T47D (cell line): ENCODE results near the gene EFNA1.
"Not testable (repeated sequence)": the region's sequence is repeated elsewhere in the genome, so short reads cannot be mapped to it uniquely, and the experiment has no call there.

ENCODE experiments used
- DNase-seq, 2 experiments: peaks; one replicate each; pipeline versions ENCODE4 v3.0.0 to v3.0.0-alpha.2; 2011 to 2012; ENCODE audit warnings: low read depth in 1 of 2, low spot score in 1 of 2
- JUND ChIP-seq: IDR thresholded peaks from 2 replicates; pipeline ENCODE4 v1.6.1; 2012; ENCODE audit warnings: low read depth
- in situ Hi-C: cut with HindIII; loops from 2 replicates; pipeline ENCODE4 v1.10.0; 2016; ENCODE audit warnings: low sequenced_read_pairs, low pct_unique_long_range_greater_than_20kb

The EFNA1 gene

DNA sequence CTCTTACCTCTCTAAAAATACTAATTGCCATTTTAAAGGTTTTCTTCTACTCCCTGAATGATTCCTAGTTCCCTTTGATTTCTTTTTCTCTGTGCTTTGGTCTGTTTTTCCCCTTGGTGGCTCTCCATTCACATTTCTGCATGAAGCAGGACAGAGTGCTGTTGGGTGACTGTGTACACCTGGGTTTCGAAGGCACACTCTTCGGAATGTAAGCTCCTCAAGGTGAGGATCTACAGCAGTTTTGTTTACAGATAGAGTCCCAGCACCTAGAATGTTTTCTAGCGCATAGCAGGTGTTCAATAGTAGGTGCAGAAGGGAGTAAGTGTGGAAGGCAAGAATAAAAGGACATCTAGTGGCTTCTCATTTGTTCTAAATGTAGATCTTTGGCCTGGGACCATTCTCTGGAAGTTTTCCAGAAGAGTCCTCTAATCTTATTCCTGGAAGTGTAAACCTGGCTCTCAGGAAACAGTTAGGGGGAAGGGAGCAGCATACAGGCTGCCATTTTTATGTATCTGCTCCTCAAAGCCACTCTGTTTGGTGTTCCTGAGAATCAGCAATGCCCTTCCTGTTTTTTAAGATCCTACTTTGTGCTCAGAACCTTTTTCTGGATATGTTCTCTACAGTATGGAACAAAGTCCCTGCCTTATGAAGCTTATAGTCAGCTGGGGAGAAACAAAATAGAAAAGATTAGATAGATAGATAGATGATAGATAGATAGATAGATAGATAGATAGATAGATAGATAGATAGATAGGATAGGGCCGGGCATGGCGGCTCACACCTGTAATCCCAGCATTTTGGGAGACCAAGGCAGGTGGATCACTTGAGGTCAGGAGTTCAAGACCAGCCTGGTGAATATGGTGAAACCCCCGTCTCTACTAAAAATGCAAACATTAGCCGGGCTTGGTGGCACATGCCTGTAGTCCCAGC lies 22.8 kb upstream of the EFNA1 start:
- in situ Hi-C loops = no loop called here
- DNase-seq = no peak
- TF ChIP-seq JUND = no peak

DNA sequence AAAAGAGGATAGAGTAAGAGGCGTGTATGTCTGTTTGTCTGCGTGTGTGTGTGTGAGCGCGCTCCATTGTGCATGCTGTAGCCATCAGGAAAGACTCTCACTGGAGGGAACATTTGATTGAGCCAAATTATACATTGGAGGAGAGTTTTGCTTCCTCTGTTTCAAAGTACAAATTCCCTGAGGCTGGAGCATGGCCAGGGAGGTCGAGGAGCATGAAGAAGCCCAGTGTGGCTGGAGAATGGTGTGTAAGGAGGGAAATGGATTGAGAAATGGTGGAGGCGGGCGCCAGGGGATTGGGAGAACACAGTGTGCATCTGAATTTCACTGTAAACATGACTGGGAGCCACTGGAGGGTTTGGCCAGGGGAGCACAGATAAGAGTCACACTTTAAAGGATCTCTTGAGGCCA lies 22.1 kb upstream of the EFNA1 start:
- in situ Hi-C loops = no loop called here
- TF ChIP-seq JUND = no peak

DNA sequence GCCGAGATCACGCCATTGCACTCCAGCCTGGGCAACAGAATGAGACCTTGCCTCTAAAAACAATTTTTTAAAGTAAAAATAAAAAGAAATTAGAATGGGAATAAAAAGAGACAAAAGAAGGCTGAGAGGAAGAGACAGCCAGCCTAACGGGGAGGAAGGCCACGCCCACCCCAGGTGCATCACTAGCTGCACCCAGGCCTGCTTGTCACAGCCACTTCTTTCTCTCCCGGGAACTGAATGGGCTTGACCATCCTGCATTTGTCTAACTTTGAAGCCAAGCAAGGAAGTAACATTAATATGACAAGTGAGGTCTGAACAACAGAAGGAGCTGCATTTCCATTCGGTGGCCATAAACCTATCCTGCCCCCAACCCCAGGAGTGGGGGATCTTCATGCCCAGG lies 20.8 kb upstream of the EFNA1 start:
- DNase-seq = no peak
- in situ Hi-C loops = no loop called here
- TF ChIP-seq JUND = no peak

More for the DNA sequence above, 22.1 kb upstream of the EFNA1 start:
- no peak for DNase-seq

DNA sequence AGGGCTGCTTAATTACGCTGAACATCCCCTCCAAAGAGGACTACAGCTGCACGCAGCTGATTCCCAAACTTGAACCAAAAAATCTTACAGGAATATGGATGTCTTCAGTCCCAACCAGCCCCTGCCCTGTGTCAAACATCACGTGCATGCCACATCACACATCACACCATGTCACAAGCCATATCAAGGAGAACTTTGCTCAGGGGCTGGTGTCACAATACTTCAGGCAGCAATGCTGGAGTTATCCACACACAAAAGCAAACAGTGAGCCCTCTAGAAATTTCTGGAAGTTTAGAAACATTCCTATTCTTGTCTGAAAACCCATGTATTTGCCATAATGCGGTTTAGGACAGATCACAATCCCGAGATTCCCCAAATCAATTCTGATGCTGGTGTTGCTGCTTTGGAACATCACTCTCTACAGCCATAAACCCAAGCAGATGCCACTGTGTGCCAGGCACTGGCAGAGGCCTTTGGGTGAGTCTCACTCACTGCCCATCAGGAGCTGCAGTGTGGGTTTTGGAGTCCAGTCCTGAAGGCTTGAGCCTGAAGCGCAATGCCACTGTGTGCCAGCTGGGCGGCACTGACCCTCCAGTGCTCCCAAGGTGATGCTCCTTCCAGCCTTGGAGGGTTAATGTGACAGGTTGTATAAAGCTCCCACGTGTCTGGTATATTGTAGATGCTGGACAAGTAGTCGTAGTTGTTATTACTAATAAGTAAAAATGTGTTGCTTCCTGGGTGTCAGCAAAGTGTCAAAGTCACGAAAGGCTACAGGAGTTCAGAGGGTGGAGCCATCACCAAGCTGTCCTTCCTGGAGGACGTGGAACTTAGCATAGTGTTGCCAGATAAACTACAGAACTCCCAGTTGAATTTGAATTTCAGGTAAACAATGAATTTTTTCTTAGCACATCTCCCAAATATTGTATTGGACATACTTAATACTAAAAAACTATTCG lies 20.1 kb upstream of the EFNA1 start:
- no peak for TF ChIP-seq JUND
- in situ Hi-C loops = no loop called here
- no peak for DNase-seq

DNA sequence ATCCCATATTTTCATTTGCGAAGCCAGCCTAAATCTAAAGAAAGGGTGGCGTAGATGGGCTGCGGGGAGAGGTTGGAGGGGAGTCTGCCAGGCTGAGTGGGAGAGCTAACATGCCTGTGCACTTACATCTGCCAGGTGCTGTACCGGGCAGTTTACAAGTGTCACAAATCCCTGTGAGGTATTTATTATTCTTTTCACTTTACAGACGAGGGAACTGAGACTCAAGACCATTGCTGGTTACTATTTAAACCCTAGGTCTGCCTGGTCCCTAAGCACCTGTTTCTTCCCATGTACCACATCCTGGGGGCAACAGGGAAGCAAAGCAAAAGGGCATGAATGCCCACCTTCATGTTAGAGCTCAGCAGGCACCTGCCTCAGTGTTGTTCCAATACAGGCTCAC lies 19.4 kb upstream of the EFNA1 start:
- TF ChIP-seq JUND = no peak
- no peak for DNase-seq
- in situ Hi-C loops = no loop called here

DNA sequence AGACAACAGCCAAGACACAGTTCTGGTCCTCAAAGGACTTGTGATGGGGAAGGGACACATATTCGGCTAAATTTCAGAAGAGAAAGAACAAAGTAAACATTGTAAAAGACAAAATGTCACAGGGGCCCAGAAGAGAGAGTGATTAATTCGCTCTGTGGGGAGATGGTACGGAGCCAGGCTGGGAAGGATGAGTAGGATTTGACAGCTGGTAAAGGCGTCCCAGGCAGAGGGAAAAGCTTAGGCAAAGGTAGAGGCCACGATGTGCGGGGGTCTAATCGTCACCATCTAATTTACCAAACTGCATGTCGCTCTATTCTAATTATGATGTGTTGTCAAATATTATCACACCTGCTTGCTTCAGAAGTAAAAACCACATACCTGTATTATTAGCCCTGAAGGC lies 17.3 kb upstream of the EFNA1 start:
- no peak for TF ChIP-seq JUND
- no peak for DNase-seq
- in situ Hi-C loops = no loop called here

DNA sequence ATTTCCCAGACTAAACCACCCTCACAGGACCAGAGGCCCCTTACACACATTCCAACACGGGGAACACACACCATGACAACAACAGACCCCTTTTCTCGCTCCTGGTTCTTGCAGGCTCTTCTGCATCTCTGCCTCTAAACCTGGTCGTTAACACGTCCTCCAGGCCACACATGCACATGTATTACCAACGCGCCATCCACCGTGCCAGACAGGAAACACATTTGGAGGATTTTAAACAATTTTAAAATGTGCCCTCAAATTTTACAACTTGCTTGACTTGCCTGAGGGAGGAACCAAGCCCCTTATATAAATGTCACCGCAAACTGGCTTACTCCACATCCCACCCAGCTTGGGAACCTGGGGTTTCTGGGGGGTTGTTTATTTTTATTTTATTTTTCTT lies 16.9 kb upstream of the EFNA1 start:
- in situ Hi-C loops = no loop called here
- DNase-seq = no peak
- TF ChIP-seq JUND = no peak

DNA sequence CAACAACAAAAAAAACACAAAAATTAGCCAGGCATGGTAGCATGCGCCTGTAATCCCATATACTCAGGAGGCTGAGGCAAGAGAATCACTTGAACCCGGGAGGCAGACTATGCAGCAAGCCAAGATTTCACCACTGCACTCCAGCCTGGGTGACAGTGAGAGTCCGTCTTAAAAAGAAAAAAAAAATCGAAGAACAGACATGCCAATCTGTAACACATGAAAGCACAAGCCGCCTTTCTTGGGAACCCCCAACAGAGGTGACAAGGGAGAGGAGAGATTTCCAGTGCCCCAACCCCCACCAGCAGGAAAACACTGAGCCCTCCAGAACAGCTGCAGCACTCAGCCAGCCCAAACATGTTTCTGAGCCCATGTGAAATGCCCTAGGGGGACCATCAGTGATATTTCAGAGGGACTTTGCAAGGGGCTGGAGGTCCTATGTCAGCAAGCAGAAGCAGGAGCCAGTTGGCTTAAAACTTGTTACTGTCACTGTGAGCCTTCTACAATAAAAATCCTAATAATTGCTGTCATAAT lies 14.2 kb upstream of the EFNA1 start:
- TF ChIP-seq JUND = no peak
- in situ Hi-C loops = no loop called here
- no peak for DNase-seq

DNA sequence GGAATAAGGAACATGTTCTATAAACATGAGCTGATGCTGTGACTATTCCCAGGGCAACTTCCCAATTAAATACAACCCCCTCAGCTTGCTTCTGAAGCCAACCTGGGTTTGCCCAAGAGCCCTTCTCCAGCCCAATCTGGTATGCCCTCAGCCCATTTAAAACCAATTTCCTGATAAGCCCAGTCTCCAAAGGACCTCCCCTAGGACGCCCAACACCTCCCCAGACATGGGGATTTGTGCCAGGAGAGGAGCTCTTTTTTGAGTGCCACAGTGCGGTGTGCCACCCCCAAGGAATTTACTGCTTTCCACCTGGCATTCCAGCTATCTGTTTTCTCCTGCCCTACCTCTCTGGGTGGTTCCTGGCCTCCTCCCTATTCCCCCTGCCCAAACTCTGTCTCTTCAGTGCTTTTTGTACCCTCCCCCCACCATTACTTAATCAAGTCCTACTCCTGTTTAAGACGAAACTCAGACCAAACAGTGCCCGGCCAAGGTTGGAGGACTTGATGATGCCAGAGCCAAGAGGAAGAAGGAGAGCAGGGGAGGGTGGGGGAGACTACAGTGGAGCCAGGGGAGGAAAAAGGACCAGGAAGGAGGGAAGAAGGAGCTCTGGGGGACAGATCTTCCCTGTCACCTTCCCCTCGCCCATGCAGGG lies 11.4 kb upstream of the EFNA1 start:
- DNase-seq = no peak
- in situ Hi-C loops = no loop called here
- no peak for TF ChIP-seq JUND

DNA sequence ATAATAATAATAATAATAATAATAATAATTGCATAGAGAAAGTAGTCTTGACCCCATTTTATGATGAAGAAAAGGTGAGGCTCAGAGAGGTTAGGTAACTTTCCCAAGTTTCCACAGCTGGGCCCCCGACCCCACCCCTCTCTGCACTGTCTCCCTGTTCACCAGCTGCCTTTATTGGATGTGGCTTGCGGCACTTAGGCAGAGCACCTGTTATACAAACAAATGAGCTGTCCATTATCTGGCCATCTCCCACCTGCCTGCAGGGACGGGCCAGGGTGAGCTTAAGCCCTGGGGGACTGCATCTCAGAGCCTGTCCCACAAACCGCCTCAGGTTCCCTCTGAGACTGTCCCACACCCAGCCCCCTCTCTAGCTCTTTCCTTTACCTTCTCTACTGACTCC lies 10.1 kb upstream of the EFNA1 start:
- in situ Hi-C loops = no loop called here
- no peak for TF ChIP-seq JUND
- DNase-seq = peak in 1 of 2 experiments; percentile 74

DNA sequence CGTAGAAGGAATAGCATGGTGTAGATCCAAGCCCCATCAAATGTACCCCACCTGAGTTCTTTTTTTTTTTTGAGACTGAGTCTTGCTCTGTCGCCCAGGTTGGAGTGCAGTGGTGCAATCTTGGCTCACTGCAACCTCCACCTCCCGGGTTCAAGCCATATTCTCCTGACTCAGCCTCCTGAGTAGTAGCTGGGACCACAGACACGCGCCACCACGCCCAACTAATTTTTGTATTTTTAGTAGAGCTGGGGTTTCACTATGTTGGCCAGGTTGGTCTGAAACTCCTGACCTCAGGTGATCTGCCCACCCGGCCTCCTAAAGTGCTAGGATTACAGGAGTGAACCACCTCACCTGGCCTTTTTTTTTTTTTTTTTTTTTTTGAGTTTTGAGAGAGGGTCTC lies 9.6 kb upstream of the EFNA1 start:
- DNase-seq, in situ Hi-C loops: not testable (repeated sequence)

DNA sequence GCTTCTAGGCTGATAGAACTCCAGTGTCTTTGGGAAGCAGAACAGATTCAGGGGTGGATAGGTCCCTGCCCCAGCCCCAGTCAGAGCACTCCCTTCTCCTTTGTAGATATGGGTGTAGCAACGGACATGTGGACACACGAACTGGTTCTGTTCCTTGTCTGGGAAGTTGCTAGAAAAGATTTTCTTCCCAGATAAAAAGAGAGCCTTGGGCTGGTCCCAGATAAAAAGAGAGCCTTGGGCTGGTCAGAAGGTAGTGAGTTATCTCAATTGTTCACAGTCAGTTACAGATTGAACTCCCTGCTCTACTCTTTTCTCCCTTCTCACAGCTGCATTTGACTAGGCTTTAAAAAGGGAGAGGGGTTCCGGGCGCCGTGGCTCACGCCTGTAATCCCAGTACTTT lies 7.4 kb upstream of the EFNA1 start:
- in situ Hi-C loops = no loop called here
- no peak for TF ChIP-seq JUND
- peak in 1 of 2 experiments; percentile 58 for DNase-seq
